ENCODE results near the gene TSPAN18.
A peak's percentile ranks its signal among the peaks of the same experiment; 100 is the strongest.

Gene TSPAN18

DNA sequence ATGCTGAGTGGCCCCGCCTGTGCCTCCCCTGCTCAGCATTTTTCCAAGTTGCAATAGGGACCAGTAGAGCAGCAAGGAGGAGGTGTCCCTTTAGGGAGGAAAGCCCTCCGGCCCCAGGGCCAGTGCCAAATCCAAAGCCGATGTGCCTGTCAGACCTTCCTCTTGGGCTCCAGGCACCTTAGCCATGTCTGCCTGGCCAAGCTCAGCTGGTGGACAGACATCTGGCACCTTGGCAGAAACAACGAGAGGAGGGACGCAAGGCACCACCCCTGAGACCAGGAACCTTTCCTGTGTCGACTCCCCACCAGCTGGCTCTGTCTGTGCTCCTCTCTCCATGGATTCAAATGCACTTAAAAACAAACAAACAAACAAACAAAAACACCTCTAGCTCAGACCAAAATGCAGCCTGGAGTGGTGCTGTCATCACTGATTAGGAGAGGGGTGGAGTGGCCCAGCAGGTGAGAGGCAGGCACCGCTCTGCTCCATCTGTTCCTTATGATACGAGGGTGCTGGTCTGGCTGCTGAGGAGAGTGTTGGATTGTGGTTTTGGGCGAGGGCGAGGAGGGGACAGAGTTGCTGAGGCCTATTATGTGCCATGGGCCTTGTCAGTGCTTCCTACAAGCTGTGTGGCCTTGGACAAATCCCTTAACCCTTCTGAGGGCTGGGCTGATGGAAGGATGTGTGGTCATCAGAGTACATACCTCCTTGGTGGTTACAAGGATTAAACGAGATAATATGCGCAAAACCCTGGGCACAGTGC lies 177.7 kb downstream of the TSPAN18 start:
- no peak for DNase-seq

DNA sequence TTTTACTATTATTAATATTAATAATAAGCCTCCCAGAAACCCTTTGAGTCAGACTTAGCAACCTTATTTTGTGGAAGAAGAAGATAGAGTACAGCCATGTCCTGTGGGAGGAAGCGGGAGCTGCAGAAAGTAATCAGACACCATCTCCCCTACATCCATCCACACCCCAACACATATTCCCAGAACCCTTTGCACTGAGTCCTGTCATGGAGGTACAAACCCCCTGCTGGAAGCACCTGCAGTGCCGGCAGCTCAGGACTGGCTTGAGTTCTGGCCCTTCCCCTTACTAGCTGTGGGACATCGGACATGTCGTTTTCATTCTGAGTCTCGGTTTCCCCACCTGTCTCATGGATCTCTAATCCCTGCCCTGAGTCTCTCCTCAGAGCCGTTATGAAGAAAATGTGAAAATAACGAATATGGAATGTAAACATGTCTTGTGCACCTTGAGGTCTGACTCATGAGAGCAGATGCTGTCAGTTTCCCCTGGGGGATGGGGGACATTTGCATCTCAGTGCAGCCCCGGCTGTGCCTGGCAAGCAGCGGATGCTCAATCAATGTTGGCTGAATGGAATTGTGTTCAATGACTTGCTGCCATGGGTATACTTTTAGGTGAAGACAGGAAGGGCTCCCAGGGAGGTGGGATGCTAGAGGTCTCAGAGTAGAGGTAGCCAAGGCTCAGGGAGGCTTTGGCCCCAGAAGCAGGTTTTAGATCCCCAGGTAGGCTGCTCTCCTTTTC lies 178.5 kb downstream of the TSPAN18 start:
- no peak for DNase-seq

- DNase-seq = no peak
These were observed 179.9 kb downstream of the TSPAN18 start for GRCh38 chr11:44906649-44907048.

DNA sequence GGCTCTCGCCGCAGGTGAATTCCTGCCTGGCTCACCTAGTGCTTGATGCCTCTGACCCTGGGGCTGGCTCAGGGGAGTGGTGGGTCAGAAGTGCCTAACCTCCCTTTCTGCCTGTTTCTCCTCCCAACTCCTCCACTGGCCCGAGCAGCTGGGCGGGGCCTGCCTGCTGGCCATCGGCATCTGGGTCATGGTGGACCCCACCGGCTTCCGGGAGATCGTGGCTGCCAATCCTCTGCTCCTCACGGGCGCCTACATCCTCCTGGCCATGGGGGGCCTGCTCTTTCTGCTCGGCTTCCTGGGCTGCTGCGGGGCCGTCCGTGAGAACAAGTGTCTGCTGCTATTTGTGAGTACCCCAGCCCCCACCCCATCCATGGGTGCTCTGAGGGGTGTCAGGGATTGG lies 182.8 kb downstream of the TSPAN18 start:
- DNase-seq = no peak

DNA sequence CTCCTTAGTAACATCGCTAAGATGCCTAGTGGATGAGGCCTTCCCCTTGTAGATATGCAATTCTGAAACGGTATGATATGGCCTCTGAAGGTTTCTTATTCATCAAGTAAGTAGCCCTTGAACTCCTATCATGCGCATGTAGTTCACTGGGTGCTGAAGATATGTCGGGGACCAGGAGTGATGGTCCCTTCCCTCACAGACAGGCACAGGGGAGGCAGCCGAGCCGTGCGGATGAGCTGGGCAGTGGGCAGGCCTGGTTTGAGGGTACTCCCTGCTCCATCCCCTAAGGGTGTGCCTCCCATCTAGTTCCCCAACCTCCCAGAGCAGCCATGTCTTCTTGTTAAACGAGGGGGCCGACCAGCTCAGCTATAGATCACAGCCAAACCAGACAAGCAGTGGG lies 183.8 kb downstream of the TSPAN18 start:
- DNase-seq = no peak

- peak; percentile 63 to 80 for DNase-seq
These were observed 184.5 kb downstream of the TSPAN18 start for GRCh38 chr11:44911029-44911814.

DNA sequence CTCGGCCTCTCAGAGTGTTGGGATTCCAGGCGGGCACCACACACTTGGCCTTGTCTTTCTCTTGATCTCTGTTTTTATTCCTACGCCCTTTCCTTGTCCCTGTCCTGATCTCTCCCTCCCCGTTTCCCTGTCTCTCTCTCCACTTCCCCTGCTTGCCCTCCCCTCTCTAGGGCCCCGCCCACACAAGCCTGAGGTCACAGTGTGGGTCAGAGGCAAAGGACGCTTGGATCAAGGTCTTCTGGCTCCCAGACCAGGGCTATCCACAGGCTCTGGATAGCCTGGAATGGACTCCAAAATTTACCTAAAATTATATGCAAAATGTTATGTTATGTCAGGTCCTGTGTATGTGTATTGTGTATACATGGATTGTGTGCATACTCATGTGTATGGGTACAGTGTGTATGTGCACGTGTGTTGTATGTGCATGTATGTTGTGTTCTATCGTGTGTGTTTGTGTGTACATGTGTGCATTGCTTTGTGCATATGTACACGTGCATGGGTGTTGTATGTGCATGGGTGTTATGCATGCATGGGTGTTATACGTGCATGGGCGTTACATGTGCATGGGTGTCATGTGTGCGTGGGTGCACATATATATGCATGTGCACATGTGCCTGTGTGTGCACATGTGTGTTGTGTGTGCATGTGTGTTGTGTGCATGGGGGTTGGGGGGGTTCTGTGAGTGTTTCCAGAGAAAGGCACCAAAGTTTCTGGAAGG lies 185.7 kb downstream of the TSPAN18 start:
- DNase-seq = no peak

DNA sequence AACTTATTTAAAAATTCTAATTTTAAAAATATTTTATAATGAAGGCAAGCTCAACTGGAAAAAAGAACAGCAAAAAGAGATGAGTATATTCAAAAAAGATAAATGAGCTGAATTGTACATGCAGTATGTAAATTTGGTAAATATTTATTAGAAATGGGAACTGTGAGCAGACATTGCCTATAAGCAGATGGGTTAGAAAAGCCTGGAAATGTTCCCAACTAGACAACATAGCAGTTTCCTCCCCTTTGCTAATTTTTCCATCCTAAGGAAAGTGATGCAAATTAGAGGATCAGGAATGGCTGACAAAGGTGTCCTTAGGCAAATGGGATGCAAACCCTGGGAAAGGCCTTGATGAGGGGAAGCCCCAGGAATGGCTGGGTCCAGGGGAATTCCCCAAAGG lies 186.7 kb downstream of the TSPAN18 start:
- no peak for DNase-seq

- DNase-seq = no peak
These were observed 187.3 kb downstream of the TSPAN18 start for GRCh38 chr11:44914105-44914504.

DNA sequence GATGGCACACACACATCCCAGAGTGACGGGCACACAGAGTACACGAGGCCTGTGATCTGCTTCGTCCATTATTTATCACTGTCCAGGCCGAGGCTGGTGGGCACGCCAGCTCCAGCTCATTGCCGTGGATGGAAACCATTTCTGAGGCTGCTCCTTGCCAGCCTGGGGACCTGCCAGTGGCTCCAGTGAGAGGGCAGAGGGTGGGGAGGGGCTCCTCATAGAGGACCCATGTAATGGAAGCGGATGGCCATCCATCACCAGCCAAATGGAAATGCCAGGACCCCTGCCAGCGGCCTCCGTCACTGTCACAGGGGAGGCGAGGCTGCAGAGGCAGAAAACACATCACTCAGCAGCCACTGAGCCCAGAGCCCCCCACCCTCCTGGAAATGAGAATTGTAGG lies 188.2 kb downstream of the TSPAN18 start:
- no peak for DNase-seq

DNA sequence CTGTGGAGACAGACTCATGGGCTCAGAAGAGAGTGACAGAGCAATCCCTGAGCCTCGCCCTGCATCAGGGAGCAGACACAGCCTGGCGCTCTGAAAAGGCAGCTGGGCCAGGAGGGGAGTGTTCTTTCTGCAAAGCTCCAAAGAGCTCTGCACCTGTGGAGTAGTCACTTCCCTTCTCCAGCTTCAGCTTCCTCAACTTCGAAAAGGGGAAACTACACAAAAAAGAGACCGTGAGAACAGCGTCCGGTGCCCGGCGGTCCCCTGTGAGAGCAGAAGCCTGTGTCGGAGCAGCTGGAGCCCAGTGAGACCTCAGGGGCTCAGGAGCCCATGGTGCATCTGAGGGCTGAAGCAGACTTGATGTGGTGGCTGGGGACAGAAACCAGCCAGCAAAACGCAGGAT lies 188.9 kb downstream of the TSPAN18 start:
- DNase-seq = peak; percentile 57 to 67

DNA sequence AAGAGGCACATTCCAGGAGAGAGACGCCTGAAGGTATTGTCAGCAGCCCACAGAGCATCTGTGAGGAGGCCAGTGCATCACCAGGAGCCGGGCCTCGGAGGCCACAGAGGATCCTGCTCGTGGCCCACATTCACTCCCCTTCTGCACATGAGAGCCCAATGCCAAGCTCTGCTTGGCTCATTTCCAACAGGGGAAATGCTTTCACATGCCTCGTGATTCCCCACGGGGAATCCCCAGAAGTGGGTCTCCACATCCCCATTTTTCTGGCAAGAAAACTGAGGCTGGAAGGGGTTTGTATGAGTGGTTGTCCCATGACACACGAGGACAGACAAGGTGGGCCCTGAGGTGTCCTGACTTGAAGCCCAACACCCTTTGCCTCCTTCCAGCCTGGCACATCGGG lies 189.6 kb downstream of the TSPAN18 start:
- DNase-seq = no peak

DNA sequence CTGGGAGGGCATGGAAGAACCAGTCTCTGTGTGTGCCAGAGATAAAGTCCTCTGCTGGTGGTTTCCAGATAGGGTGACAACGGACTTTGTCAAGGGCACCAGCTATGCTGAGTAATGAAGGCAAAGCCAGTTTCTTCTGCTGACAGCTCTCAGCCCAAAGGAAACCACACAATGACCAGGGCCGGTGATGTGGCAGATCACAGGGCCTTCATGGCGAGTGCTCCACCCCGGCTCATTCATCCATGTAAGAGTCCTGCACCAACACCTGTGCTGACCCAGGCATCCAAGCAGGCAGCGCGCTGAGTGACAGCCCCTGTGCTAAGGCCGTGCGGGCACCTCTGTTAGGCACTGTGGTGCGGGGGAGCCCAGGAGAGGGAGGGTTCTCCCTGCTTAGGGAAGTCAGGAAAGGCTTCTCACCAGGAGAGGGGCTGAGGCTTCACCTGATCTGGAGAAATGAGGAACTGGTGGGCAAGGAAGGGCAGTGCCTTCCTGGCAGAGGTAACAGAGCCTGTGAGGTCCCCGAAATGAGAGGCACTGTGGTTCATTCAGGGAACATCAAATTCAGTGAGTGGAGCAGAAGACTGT lies 190.1 kb downstream of the TSPAN18 start:
- no peak for DNase-seq

GRCh38 chr11:44917741-44918140 lies 191.0 kb downstream of the TSPAN18 start:
- no peak for DNase-seq

GRCh38 chr11:44920451-44920850 lies 193.7 kb downstream of the TSPAN18 start:
- no peak for DNase-seq

- no peak for DNase-seq
These were observed 196.4 kb downstream of the TSPAN18 start for GRCh38 chr11:44923115-44923514.

GRCh38 chr11:44923806-44924205 lies 197.0 kb downstream of the TSPAN18 start:
- no peak for DNase-seq

DNA sequence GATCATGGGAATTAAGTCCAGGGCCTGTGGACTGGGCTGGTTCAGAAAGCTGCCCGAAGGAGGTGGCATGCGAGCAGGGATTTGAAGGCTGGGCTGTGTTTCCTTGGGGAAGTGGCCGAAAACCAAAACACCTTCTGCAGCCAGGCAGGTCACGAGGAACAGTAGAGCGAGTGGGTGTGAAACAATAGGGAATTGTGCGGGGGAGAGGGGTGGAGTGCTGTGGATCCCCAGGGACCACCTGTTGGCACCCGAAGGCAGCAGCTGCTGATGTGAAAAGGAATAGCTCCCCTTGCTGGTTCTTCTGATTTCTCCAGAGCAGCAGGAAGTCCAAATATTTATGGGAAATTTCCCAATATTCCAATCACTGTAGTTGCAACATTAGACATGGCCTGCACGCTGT lies 199.3 kb downstream of the TSPAN18 start:
- no peak for DNase-seq

- peak; percentile 50 to 62 for DNase-seq
These were observed 200.5 kb downstream of the TSPAN18 start for GRCh38 chr11:44927174-44927661.

GRCh38 chr11:44928144-44928543 lies 201.4 kb downstream of the TSPAN18 start:
- DNase-seq = no peak

- DNase-seq = no peak
These were observed 202.1 kb downstream of the TSPAN18 start for GRCh38 chr11:44928816-44929215.

- DNase-seq = no peak
These were observed 204.0 kb downstream of the TSPAN18 start for GRCh38 chr11:44930588-44931302.
